HepG2 (cell line): Measurements from ENCODE around the gene NAPB. TPM values are rescaled to one million over a fixed set of nuclear protein-coding genes. Genes with fewer than 3 reads are reported as not detected.

ENCODE experiments used
- BORCS8-MEF2B ChIP-seq: sonication (generic); formaldehyde crosslinking; IDR thresholded peaks from 2 replicates; pipeline ENCODE4 v1.8.0; 2022; ENCODE audit warnings: mild to moderate bottlenecking, missing genetic modification reagents
- CENPBD1 ChIP-seq: sonication (generic); formaldehyde crosslinking; IDR thresholded peaks from 2 replicates; pipeline ENCODE4 v1.8.0; 2022; ENCODE audit warnings: missing genetic modification reagents, low read depth, mild to moderate bottlenecking, borderline replicate concordance
- CREB1 ChIP-seq, 2 experiments: fragments of 450-650 bp in 1 of 2; IDR thresholded peaks; 2 replicates each; pipeline ENCODE4 v1.6.1; 2016 to 2017; ENCODE audit warnings: control low read depth in 1 of 2, mild to moderate bottlenecking in 1 of 2, missing compliant biosample characterization in 1 of 2, missing genetic modification characterization in 1 of 2
- DMTF1 ChIP-seq: sonication (generic); formaldehyde crosslinking; IDR thresholded peaks from 2 replicates; pipeline ENCODE4 v1.4.0; 2020; ENCODE audit warnings: mild to moderate bottlenecking, missing genetic modification reagents
- HNRNPUL1 ChIP-seq: fragments of 200-400 bp; formaldehyde crosslinking; IDR thresholded peaks from 2 replicates; pipeline ENCODE4 v1.6.1; 2017; ENCODE audit warnings: low read depth, mild to moderate bottlenecking, low read length, moderate library complexity
- HOXA7 ChIP-seq: sonication (generic); formaldehyde crosslinking; IDR thresholded peaks from 2 replicates; pipeline ENCODE4 v1.8.1; 2022; ENCODE audit warnings: mild to moderate bottlenecking, missing genetic modification reagents, moderate library complexity
- NCOA1 ChIP-seq: sonication (generic); formaldehyde crosslinking; IDR thresholded peaks from 2 replicates; pipeline ENCODE4 v1.9.0; 2021; ENCODE audit warnings: missing genetic modification reagents
- SAP130 ChIP-seq: IDR thresholded peaks from 2 replicates; pipeline ENCODE4 v1.6.1; 2016; ENCODE audit warnings: low read depth
- SETDB1 ChIP-seq: sonication (generic); formaldehyde crosslinking; IDR thresholded peaks from 2 replicates; pipeline ENCODE4 v1.5.1; 2020; ENCODE audit warnings: missing genetic modification reagents, mild to moderate bottlenecking, borderline replicate concordance
- ZMAT5 ChIP-seq: sonication (generic); formaldehyde crosslinking; IDR thresholded peaks from 2 replicates; pipeline ENCODE4 v1.5.0; 2020; ENCODE audit warnings: mild to moderate bottlenecking, low read depth, missing genetic modification reagents, borderline replicate concordance
- ZNF138 ChIP-seq: sonication (generic); formaldehyde crosslinking; IDR thresholded peaks from 2 replicates; pipeline ENCODE4 v1.5.0; 2020; ENCODE audit warnings: mild to moderate bottlenecking, low read depth, missing genetic modification reagents
- ZNF251 ChIP-seq: sonication (generic); formaldehyde crosslinking; IDR thresholded peaks from 2 replicates; pipeline ENCODE4 v1.9.0; 2021; ENCODE audit warnings: mild to moderate bottlenecking, missing genetic modification reagents
- ZNF326 ChIP-seq: sonication (generic); formaldehyde crosslinking; IDR thresholded peaks from 2 replicates; pipeline ENCODE4 v1.4.0; 2020; ENCODE audit warnings: missing genetic modification reagents, borderline replicate concordance
- ZNF496 ChIP-seq: sonication (generic); formaldehyde crosslinking; IDR thresholded peaks from 2 replicates; pipeline ENCODE4 v1.8.1; 2023; ENCODE audit warnings: mild to moderate bottlenecking, moderate library complexity, missing genetic modification reagents; ENCODE audit not compliant: insufficient replicate concordance
- ZNF512B ChIP-seq: sonication (generic); formaldehyde crosslinking; IDR thresholded peaks from 2 replicates; pipeline ENCODE4 v1.5.1; 2020; ENCODE audit warnings: missing genetic modification reagents, mild to moderate bottlenecking, borderline replicate concordance
- ZNF598 ChIP-seq: sonication (generic); formaldehyde crosslinking; IDR thresholded peaks from 2 replicates; pipeline ENCODE4 v1.5.1; 2020; ENCODE audit warnings: mild to moderate bottlenecking, missing genetic modification reagents, borderline replicate concordance
- ZNF670 ChIP-seq: sonication (generic); formaldehyde crosslinking; IDR thresholded peaks from 2 replicates; pipeline ENCODE4 v1.8.0; 2022; ENCODE audit warnings: mild to moderate bottlenecking, missing genetic modification reagents, borderline replicate concordance
- ZNF790 ChIP-seq: sonication (generic); formaldehyde crosslinking; IDR thresholded peaks from 2 replicates; pipeline ENCODE4 v1.8.0; 2022; ENCODE audit warnings: missing genetic modification reagents, mild to moderate bottlenecking, borderline replicate concordance
- ZNF800 ChIP-seq: sonication (generic); formaldehyde crosslinking; IDR thresholded peaks from 2 replicates; pipeline ENCODE4 v1.4.0; 2020; ENCODE audit warnings: missing genetic modification reagents
- ZNF878 ChIP-seq: sonication (generic); formaldehyde crosslinking; IDR thresholded peaks from 2 replicates; pipeline ENCODE4 v1.8.1; 2023; ENCODE audit warnings: mild to moderate bottlenecking, missing genetic modification reagents, moderate library complexity
- polyA plus RNA-seq, 8 experiments: library from polyadenylated mRNA; depleted of rRNA in 3 of 8; stranded (reverse) in 7 of 8; unstranded in 1 of 8; fragments of >200 nt; fragmentation: Illumina TruSeq in 4 of 8; extraction: Trizol in 4 of 8; gene quantifications; 2 replicates each; pipeline versions ENCODE4 v1.2.1 to v1.2.3, GENCODE V29; 2011 to 2016; ENCODE audit warnings: low read depth in 4 of 8, missing spikeins in 1 of 8, mixed read lengths in 1 of 8; ENCODE audit not compliant: insufficient read depth in 1 of 8
- total RNA-seq, 5 experiments: library from RNA; depleted of rRNA; stranded (reverse); fragments of >200 nt; fragmentation: Illumina TruSeq; extraction: Trizol; gene quantifications; 2 replicates each; pipeline ENCODE4 v1.2.3, GENCODE V29; 2016; ENCODE audit warnings: low read depth in 1 of 5

Gene NAPB
- total and polyA plus RNA-seq, 2 of the 13 experiments (the other 11 are each of a cell fraction or from before 2014, with no cell fraction given), result 15.2 to 16.1 TPM

- TF ChIP-seq ZNF251 (CRISPR knock-in tag) (no peak), HOXA7 (CRISPR knock-in tag) (no peak), ZNF496 (CRISPR knock-in tag) (no peak), ZNF670 (no peak), ZNF878 (CRISPR knock-in tag) (0 out of 2 replicates have a peak, but pooled peaks have one; percentile 47), ZNF800 (CRISPR knock-in tag) (peak; percentile 76; the same call in 1 of the 2 replicates), NCOA1 (CRISPR knock-in tag) (no peak), ZNF598 (CRISPR knock-in tag) (no peak; the same call in 1 of the 2 replicates), ZNF512B (CRISPR knock-in tag) (0 out of 2 replicates have a peak, but pooled peaks have one; percentile 69), CREB1 (IDR thresholded peaks at IDR 0.05) (no peak), CREB1 (CRISPR knock-in tag; IDR thresholded peaks at IDR 0.05) (no peak), ZNF326 (CRISPR knock-in tag) (no peak), SAP130 (peak; percentile 74), ZNF790 (CRISPR knock-in tag) (no peak), HNRNPUL1 (no peak), ZNF138 (CRISPR knock-in tag) (no peak), BORCS8-MEF2B (CRISPR knock-in tag) (no peak; the same call in 1 of the 2 replicates), DMTF1 (CRISPR knock-in tag) (no peak), CENPBD1 (CRISPR knock-in tag) (no peak), SETDB1 (CRISPR knock-in tag) (no peak), ZMAT5 (no peak)
Measured at GRCh38 chr20:23435626-23436539, 14.6 kb upstream of the NAPB start (continued).
